Bladder microvascular endothelial cell (primary cell): ENCODE results near the gene KLHL35. TPM values are rescaled to one million over a fixed set of nuclear protein-coding genes. Genes with fewer than 3 reads are reported as not detected.

Experiments
- total RNA-seq: library from RNA; depleted of rRNA; stranded (reverse); fragments of >200 nt; gene quantifications from 2 replicates; pipeline ENCODE4 v1.2.3, GENCODE V29; 2014

The KLHL35 gene
- total RNA-seq = 1.5 and 1.6 TPM in 2 replicates

GRCh38 chr11:75432911-75433321 is at the start of gene KLHL35:
KLHL35 (minus strand) TSS chr11:75433203; CDS start chr11:75430629, 2,574 bp downstream.

GRCh38 chr11:75399344-75400145 is 33.5 kb downstream of the KLHL35 start, which contains the start of gene RPS3:
RPS3 (plus strand) TSS chr11:75399518; CDS start chr11:75399548, 30 bp downstream.

Other genes with a start within 250 kb of the KLHL35 start
- under 0.01 TPM in 1 of 2 replicates, not detected in the other for gene TPBGL, start 192.4 kb downstream of the KLHL35 start, total RNA-seq
- 116 and 301 TPM in 2 replicates for gene ARRB1, start 81.5 kb downstream of the KLHL35 start, total RNA-seq
- 2,122 and 2,321 TPM in 2 replicates for gene RPS3, start 33.7 kb downstream of the KLHL35 start, total RNA-seq
- 9.6 and 22.6 TPM in 2 replicates for gene GDPD5, start 92.7 kb upstream of the KLHL35 start, total RNA-seq
- 285 and 589 TPM in 2 replicates for gene SERPINH1, start 129.1 kb upstream of the KLHL35 start, total RNA-seq
- 0.06 and 0.32 TPM in 2 replicates for gene MAP6, start 235.8 kb upstream of the KLHL35 start, total RNA-seq